OCI-LY1 (cell line): Measurements from ENCODE around the gene KLHL28.

Experiments
- H2AFZ ChIP-seq: fragments of 200-600 bp; sonication (generic), shearing (Covaris generic); 2 replicates; pipeline ENCODE4 v1.6.0; 2014; ENCODE audit warnings: antibody characterized with exemption, mild to moderate bottlenecking, low read length
- H3F3A ChIP-seq: fragments of 200-600 bp; sonication (generic), shearing (Covaris generic); 2 replicates; pipeline ENCODE4 v1.6.0; 2014; ENCODE audit warnings: mild to moderate bottlenecking, antibody characterized with exemption, low read length, moderate library complexity; ENCODE audit not compliant: insufficient read depth
- H3K27ac ChIP-seq: fragments of 200-600 bp; sonication (generic); 2 replicates; pipeline ENCODE4 v1.5.1; 2014; ENCODE audit warnings: low read length, mixed run types, mild to moderate bottlenecking, low read depth; ENCODE audit not compliant: poor library complexity, severe bottlenecking
- H3K27me3 ChIP-seq: fragments of 200-600 bp; sonication (generic); 2 replicates; pipeline ENCODE4 v1.6.0; 2014; ENCODE audit warnings: antibody characterized with exemption, mild to moderate bottlenecking, low read length, moderate library complexity; ENCODE audit not compliant: insufficient read depth
- H3K36me3 ChIP-seq: fragments of 200-600 bp; sonication (generic); 2 replicates; pipeline ENCODE4 v1.6.1; 2014; ENCODE audit warnings: mild to moderate bottlenecking, antibody characterized with exemption, low read length, moderate library complexity, mixed read lengths; ENCODE audit not compliant: insufficient read depth
- H3K4me1 ChIP-seq: fragments of 200-600 bp; sonication (generic); 2 replicates; pipeline ENCODE4 v1.5.1; 2014; ENCODE audit warnings: mild to moderate bottlenecking, low read length, moderate library complexity; ENCODE audit not compliant: insufficient read depth, severe bottlenecking
- H3K4me2 ChIP-seq: fragments of 200-600 bp; sonication (generic), shearing (Covaris generic); 2 replicates; pipeline ENCODE4 v1.6.1; 2014; ENCODE audit warnings: low read length
- H3K4me3 ChIP-seq: fragments of 200-600 bp; sonication (generic); 2 replicates; pipeline ENCODE4 v1.5.1; 2014; ENCODE audit warnings: low read length, low read depth, mild to moderate bottlenecking, mixed read lengths; ENCODE audit not compliant: poor library complexity, severe bottlenecking
- H3K79me2 ChIP-seq: fragments of 200-600 bp; shearing (Covaris generic); 2 replicates; pipeline ENCODE4 v1.6.1; 2016; ENCODE audit warnings: mixed run types, low read length, mixed read lengths; ENCODE audit not compliant: insufficient read depth
- H3K9ac ChIP-seq: fragments of 200-600 bp; sonication (generic), shearing (Covaris generic); 2 replicates; pipeline ENCODE4 v1.6.1; 2014; ENCODE audit warnings: mild to moderate bottlenecking, low read length, mixed read lengths
- H3K9me2 ChIP-seq: fragments of 200-600 bp; sonication (generic), shearing (Covaris generic); 2 replicates; pipeline ENCODE4 v1.6.1; 2014; ENCODE audit warnings: low read depth, mild to moderate bottlenecking, low read length, mixed read lengths
- H3K9me3 ChIP-seq: fragments of 200-600 bp; shearing (Covaris generic); 2 replicates; pipeline ENCODE4 v1.6.1; 2014; ENCODE audit warnings: low read length, mixed read lengths
- H4K20me1 ChIP-seq: fragments of 200-600 bp; sonication (generic), shearing (Covaris generic); 2 replicates; pipeline ENCODE4 v1.6.0; 2016; ENCODE audit warnings: mild to moderate bottlenecking, low read length; ENCODE audit not compliant: insufficient read depth
- CTCF ChIP-seq: fragments of 200-600 bp; sonication (generic), shearing (Covaris generic); IDR thresholded peaks from 2 replicates; pipeline ENCODE4 v1.5.1; 2017; ENCODE audit warnings: mild to moderate bottlenecking, antibody characterized with exemption, low read length, moderate library complexity, mixed read lengths
- EZH2 ChIP-seq: fragments of 200-600 bp; sonication (generic), shearing (Covaris generic); IDR thresholded peaks from 2 replicates; pipeline ENCODE4 v1.8.0; 2017; ENCODE audit warnings: borderline replicate concordance, mixed run types, mild to moderate bottlenecking, antibody characterized with exemption, low read length, moderate library complexity, mixed read lengths

The KLHL28 gene

GRCh38 chr14:44914849-44915248 is 46.9 kb downstream of the KLHL28 start:
- Histone ChIP-seq H3K9me3 (no peaks in the 10 kb centered on the region), H3K36me3 (no peaks in the 10 kb centered on the region), H3K4me1 (no peaks in the 10 kb centered on the region), H2AFZ (no peak overlapping the region), H3F3A (no peaks in the 10 kb centered on the region), H3K79me2 (no peaks in the 10 kb centered on the region), H3K27ac (no peak overlapping the region), H4K20me1 (no peaks in the 10 kb centered on the region), H3K4me2 (no peak overlapping the region), H3K9me2 (no peaks in the 10 kb centered on the region), H3K4me3 (no peak overlapping the region), H3K9ac (no peak overlapping the region), H3K27me3 (no peaks in the 10 kb centered on the region)
- no peak for TF ChIP-seq CTCF
- no peak for TF ChIP-seq EZH2

GRCh38 chr14:44912041-44912869 is 49.5 kb downstream of the KLHL28 start:
- no peaks in the 10 kb centered on the region for H3K4me1 ChIP-seq
- H3K27me3 ChIP-seq, result no peaks in the 10 kb centered on the region
- no peaks in the 10 kb centered on the region for H3K36me3 ChIP-seq
- no peak overlapping the region for H3K9ac ChIP-seq
- H3K9me3 ChIP-seq, result no peaks in the 10 kb centered on the region
- no peak overlapping the region for H3K4me3 ChIP-seq
- H3K27ac ChIP-seq, result no peak overlapping the region
- no peaks in the 10 kb centered on the region for H3F3A ChIP-seq
- H3K9me2 ChIP-seq, result no peaks in the 10 kb centered on the region
- no peak overlapping the region for H3K4me2 ChIP-seq
- H2AFZ ChIP-seq, result no peak overlapping the region
- TF ChIP-seq CTCF, result no peak
- TF ChIP-seq EZH2, result no peak
- no peaks in the 10 kb centered on the region for H4K20me1 ChIP-seq
- H3K79me2 ChIP-seq, result no peaks in the 10 kb centered on the region

GRCh38 chr14:44910821-44911220 is 50.9 kb downstream of the KLHL28 start:
- Histone ChIP-seq H3K9me2 (no peaks in the 10 kb centered on the region), H3K79me2 (no peaks in the 10 kb centered on the region), H2AFZ (no peak overlapping the region), H3K9ac (no peak overlapping the region), H3K4me3 (no peak overlapping the region), H3F3A (no peaks in the 10 kb centered on the region), H4K20me1 (no peaks in the 10 kb centered on the region), H3K9me3 (no peaks in the 10 kb centered on the region), H3K27ac (no peak overlapping the region), H3K4me2 (no peak overlapping the region), H3K4me1 (no peaks in the 10 kb centered on the region), H3K36me3 (no peaks in the 10 kb centered on the region), H3K27me3 (no peaks in the 10 kb centered on the region)
- no peak for TF ChIP-seq EZH2
- no peak for TF ChIP-seq CTCF
